Peyer's patch (tissue), 4 donors: ENCODE measurements around the gene CSH2.
"Not testable (repeated sequence)": the region's sequence is repeated elsewhere in the genome, so short reads cannot be mapped to it uniquely, and the experiment has no call there.

ENCODE experiments used
- POLR2A ChIP-seq, 2 donors: fragments of 450-650 bp; IDR thresholded peaks; one replicate each; pipeline ENCODE4 v1.5.1; 2017; ENCODE audit warnings: antibody characterized with exemption in 2 of 2, mild to moderate bottlenecking in 2 of 2, moderate library complexity in 2 of 2
- TF ChIP-seq, protein P1 (sequence below), 6 experiments: fragments of 450-650 bp in 4 of 6; fragments of 200-600 bp in 2 of 6; sonication (generic) in 1 of 6; IDR thresholded peaks; one replicate each; pipeline ENCODE4 v1.5.1; 2017 to 2019; ENCODE audit warnings: antibody characterized with exemption in 6 of 6, mild to moderate bottlenecking in 3 of 6, moderate library complexity in 1 of 6

DNA sequence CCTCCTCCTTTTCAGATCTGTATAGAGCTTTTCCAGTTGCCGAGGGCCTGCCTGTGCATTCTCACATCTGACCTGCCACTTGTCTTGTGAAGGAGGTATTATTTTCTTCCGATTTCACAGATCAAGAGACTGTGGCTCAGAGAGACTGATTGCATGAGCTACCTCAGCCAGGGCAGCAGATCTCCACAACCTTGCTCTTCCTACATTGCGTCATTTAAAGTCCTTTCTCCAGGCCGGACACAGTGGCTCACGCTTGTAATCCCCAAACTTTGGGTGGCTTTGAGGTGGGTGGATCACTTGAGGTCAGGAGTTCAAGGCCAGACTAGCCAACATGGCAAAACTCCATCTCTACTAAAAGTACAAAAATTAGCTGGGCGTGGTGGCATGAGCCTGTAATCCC lies 46.6 kb upstream of the CSH2 start:
- TF ChIP-seq, protein P1, sequence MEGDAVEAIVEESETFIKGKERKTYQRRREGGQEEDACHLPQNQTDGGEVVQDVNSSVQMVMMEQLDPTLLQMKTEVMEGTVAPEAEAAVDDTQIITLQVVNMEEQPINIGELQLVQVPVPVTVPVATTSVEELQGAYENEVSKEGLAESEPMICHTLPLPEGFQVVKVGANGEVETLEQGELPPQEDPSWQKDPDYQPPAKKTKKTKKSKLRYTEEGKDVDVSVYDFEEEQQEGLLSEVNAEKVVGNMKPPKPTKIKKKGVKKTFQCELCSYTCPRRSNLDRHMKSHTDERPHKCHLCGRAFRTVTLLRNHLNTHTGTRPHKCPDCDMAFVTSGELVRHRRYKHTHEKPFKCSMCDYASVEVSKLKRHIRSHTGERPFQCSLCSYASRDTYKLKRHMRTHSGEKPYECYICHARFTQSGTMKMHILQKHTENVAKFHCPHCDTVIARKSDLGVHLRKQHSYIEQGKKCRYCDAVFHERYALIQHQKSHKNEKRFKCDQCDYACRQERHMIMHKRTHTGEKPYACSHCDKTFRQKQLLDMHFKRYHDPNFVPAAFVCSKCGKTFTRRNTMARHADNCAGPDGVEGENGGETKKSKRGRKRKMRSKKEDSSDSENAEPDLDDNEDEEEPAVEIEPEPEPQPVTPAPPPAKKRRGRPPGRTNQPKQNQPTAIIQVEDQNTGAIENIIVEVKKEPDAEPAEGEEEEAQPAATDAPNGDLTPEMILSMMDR (IDR thresholded peaks at IDR 0.05): not testable (repeated sequence)
- TF ChIP-seq POLR2A (IDR thresholded peaks at IDR 0.05): not testable (repeated sequence)
